HG03469 (cell line): ENCODE data around the gene ALDH1A2.
"Not testable (repeated sequence)": the region's sequence is repeated elsewhere in the genome, so short reads cannot be mapped to it uniquely, and the experiment has no call there.

Experiments
- ATAC-seq: cut with Tn5 transposase; IDR thresholded peaks from one replicate; pipeline ENCODE4 v1.9.1; 2021; ENCODE audit warnings: mild to moderate bottlenecking, moderate library complexity, moderate number of reproducible peaks; ENCODE audit not compliant: unreplicated experiment

ALDH1A2 gene

DNA sequence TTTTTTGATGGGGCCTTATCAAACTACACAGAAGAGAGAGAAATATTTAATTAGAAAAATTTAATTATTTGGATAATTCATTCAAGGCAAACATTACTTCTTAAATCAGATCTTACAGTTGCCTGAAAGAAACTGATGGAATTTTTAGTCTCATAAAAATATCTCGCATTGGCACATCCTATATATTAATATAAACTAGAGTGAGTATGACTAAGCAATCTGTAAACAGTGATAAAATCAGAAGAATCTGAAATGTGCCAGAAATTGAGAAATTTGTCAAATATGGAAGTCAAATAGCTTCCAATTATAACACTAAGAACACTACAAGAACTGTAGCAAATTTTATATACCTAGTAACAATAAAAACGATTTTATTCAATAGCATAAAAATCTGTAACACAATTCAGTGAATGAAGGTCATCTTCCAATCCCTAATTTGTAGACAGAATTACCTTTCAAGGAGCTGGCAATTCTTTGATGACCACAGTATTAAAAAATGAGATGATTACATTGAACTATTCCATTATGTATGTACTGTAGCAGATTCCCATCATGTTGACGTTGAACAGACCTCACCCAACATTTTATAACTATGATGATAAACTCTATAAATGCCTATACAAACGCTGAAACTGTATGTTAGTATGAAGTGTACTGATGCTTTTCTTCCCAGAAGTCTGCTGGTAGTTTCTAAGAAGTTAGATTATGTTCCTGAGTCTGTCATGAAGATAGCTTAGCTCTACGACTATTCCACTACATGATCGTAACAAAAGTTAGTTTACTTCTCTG is 63.0 kb downstream of the ALDH1A2 start:
- ATAC-seq: no peak

DNA sequence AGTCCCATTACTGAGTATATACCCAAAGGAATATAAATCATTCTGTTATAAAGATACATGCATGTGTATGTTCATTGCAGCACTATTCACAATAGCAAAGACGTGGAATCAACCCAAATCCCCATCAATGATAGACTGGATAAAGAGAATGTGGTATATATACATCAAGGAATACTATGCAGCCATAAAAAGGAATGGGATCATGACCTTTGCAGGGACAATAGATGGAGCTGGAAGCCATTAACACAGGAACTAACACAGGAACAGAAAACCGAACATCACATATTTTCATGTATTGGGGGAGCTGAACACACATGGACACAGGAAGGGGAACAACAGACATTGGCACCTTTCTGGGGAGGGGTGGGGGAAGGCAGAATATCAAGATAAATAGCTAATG is 65.8 kb downstream of the ALDH1A2 start:
- ATAC-seq: not testable (repeated sequence)

DNA sequence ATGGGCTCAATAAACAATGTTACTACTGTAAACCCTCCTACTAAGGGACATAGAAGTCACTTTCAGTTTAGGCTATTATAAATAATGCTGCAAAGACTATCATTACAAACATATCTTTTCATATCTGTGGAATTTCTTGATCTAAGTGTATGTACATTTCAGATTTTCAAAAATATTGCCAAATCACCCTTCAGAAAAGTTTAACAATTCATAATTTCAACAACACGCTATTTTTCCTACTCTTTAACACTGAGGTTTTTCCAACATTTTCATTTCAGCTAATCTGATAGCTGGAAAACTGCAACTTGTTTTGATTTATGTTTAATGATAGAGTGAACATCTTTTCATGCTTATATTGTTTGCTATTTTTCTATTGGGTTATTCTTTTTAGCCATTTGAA is 69.0 kb downstream of the ALDH1A2 start:
- ATAC-seq: no peak

DNA sequence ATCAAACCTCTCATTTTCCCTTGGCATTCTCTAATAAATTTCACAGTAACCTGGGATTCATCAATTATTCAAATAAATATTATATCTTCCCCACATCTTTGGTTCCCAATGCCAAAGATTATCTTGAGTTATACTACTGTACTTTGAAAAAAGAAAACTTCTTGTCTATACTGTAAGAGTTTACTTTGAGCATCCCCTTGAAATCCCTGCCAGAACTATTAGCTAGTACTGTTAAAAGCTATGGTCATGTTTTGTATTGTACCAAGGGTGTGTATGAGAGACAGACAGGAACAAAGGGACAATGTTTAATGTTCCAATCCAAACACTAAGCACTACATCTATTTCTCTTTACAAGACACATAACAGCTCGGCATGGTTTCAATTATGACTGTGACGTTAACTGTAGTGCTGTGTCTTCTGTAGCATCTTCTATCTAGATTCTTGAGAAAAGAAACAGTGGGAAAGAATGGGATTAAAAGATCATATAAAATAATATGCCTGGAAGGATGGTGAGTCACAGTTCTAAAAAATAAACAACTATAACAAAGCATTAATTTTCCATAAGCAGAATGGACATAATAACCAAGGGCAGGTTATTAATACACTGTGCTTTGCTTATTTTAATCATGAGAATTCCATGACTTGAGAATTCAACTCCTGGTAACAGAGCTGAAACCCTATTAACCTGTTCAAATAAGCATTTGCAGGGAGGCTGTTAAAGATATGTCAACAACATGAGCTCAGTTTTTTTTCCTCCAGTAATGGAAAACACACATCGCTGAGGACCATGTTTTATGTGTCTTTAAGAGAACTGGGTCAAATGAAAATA is 71.1 kb downstream of the ALDH1A2 start:
- no peak for ATAC-seq

DNA sequence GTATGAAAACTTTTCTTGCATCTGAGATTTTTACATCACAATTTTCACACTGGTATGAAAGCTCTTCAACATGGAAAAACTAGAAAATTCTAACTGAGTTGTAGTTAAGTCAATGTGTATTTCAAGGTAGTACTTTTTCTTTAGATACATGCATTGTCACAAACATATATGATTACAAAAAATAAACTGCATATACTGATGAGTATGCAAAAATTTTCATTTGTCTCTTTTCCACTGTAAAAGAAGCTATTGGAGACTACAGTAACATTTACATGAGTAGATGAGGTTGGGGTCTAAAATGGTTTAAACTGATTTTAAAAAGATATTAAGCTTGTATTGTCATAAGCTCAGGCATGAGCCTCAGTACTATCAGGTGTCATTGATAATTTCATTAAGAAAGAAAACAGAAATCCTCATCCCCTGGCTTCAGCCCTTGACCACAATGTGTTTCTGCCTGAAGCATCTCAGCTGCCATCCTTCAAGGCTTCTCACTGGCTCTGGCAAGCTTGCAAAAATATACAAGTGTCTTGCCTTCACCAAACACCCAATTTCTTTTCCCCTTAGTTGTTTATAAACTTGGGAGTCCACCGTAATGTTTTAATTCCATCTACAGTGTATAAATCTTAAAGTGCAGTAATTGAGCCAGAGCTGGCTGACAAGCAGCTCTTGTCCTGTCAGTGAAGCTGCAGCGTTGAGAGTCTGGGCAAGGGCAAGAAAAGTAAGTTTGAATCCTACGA is 71.9 kb downstream of the ALDH1A2 start:
- no peak for ATAC-seq

DNA sequence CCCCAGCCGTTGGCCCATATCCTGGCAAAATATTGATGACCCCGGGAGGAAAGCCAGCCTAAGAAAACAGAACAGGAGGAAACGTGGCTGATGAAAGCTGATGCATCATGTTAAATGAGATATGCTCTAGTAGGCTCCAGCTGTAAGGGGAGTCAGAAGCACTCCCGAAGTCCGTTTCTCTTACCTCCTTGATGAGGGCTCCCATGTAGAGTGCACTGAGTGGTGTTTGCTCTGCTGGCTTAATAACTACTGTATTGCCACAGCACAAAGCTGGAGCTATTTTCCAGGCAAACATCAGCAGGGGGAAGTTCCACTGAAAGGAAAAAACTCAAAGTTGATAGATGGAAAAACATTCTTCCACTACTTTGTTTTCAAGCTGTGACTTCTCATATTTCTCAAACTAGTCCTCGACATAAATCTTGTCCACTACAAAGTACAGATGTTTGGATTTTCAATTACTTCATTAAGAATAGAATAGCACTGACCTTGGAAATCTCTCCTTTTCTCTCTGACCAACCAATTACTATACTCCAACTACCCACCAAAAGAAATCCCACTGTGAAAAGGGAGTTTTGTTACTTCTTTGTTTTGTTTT is 72.7 kb downstream of the ALDH1A2 start:
- ATAC-seq: no peak

DNA sequence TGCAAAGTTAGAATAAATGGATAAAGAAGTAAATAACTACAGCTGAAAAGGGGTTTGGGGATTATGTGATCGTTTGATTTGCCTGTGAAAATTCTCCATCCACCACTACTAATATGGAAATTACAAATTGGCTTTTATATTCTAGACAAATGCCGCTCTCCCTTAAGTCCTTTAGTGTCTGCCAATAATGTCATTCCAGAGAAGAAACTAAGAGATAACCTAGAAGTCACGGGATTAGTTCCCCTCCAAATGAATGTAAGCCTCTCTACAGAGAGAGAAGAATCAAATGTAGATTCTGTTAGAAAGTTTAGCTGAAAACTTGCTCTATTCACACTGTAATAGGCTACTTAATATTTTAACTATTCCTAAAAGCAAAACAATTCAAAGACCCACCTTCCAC is 92.0 kb downstream of the ALDH1A2 start:
- no peak for ATAC-seq

DNA sequence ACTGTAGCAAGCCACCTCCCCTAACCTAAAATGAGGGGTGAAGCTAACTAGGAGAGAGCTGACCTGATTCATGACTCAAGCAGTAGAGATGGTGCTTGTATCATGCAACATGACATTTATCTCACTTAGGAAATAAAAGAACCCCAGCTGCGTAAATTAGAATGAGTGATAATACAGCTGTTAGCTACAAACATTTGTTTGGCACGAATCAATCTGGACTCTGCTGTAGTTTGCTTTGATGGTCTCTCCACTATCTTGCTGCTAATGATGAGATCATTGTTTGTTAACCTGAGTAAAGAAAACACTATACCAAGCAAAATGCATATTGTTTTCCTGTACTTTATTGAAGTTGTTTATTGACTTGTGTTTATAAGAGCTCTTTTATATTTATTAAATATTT is 92.6 kb downstream of the ALDH1A2 start:
- no peak for ATAC-seq

DNA sequence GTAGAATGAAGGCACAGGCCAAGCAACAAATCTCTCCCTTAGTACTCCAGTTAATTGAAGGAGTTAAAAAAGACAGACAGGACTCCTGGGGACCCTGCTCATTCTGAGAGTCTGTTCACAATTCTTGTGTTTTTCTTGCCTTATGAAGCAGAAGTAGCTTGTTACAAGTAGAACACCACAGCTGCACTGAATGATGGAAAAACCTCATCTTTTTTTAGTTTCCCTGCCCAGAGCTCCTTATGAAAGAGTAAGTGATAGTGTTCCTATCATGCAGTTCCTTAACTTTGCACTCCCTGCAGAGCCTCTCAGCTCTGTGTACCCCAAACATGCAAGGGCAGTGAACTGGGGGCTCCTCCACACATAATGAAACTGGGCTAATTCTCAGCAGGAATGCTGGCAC is 95.5 kb downstream of the ALDH1A2 start:
- ATAC-seq: no peak

DNA sequence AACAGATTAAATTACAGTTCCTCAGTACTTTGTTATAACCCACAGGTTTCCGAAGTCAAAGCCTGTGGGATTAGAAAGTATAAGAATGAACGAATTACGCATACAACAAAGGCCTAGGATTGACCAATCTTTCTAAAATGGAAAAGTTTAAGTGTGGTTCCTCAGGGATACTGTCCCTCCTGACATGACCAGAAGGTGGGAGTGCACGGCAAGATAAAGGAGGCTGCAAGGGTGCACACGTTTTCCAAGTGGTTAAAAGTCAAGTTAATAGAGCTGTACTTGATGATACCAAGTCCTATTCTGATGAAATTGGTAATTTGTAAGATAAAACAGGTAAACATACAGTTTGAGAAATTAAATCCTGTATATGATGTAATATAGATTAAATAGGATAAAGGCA is 96.2 kb downstream of the ALDH1A2 start:
- ATAC-seq: no peak

DNA sequence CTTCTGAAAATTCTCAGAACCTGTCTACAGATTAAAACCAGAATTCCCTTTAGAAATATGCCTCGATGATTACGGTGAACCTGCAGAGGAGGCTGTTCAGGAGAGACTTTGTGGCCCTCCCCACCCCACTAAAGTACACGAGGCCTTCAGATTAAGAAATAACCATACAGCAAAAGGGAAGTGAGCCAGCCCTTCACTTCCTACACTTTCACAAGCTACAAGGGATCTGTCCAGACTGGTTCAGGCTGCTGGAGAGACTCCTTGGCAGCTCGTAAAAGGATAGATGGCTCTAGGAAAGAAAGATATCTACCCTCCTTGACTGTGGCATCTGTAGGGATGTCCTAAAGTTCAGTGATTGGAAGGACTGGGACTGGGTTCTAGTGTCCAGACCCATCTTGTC is 102.6 kb downstream of the ALDH1A2 start:
- ATAC-seq: no peak

DNA sequence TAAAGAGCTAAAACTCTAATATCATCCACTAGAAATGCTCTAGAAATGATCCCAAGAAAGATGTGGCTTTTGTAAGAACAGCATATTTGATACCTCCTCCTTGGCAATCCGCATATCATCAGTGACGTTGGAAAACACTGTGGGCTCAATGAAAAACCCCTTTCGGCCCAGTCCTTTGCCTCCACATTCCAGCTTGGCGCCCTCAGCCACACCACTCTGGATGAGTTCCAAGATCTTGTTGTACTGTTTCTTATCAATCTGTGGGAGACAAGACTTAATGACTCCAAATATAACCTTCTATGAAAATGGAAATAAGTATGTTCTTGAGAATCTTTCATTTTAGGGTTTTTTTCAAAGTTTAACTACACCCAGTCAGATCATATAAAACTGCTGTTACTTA is 103.6 kb downstream of the ALDH1A2 start:
- no peak for ATAC-seq

DNA sequence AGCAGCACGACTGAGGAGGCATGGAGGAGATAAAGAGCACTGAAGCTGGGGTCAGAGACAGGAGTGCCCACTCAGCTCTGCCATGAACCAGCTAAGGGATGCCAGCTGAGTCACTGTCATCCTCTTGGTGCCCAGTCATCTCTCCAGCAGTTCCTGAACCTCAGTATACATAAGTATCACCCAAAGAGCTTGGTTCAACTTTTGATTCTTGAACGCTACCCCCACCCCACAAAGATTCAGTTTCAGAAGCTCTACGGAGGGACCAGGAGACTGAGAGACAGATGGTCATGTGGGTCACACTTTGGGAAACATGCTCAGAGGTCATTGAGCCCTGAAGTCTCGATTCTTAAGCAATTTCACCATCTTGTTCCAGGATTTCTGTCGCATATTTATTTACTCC is 108.4 kb downstream of the ALDH1A2 start:
- no peak for ATAC-seq

DNA sequence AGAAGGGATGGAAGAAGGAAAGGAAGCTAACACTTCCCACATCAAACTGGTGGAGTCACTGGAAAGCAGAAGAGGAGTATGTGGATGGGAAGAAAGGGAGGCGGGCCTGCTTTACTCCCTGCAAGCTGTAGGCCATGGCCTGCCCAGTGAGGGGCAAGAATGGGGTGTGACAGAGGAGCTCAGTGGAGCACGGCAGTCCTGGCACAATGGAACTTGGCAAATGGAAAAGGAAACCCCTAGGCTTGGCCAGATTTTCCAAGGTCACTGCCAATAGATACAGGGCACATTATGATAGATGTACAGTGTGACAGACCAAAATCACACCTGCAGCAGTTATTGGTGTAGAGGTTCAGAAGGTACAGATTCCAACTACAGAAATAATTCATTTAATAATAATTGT is 111.6 kb downstream of the ALDH1A2 start:
- no peak for ATAC-seq

DNA sequence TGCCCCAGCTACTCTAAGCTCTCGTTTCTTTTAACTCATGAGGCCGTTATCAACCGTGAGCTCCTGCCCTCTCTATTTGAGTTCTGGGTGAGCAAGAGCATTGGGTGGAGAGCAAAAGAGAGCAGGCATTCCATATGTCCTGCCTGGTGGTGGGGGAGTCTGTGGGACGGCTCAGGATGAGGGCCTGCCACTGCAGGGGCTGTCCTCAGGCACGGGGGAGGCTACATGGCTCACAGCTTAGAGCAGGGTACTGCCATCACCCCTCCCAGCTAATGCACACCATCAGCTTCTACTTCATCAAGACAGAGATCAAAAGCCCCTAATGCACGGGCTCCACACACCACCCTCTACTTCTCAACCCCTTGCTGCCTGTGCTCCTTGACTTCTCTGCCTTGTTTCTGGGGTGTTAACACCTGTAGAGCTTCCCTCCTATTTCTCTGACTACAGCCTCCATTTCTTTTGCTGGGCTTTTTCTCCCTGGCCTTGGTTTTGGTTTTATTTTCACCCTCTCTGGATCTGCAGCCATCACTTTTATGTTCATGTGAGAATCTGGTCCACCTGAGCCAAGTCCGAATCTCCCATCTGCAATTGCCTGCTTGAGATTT is 114.1 kb downstream of the ALDH1A2 start:
- ATAC-seq: no peak

DNA sequence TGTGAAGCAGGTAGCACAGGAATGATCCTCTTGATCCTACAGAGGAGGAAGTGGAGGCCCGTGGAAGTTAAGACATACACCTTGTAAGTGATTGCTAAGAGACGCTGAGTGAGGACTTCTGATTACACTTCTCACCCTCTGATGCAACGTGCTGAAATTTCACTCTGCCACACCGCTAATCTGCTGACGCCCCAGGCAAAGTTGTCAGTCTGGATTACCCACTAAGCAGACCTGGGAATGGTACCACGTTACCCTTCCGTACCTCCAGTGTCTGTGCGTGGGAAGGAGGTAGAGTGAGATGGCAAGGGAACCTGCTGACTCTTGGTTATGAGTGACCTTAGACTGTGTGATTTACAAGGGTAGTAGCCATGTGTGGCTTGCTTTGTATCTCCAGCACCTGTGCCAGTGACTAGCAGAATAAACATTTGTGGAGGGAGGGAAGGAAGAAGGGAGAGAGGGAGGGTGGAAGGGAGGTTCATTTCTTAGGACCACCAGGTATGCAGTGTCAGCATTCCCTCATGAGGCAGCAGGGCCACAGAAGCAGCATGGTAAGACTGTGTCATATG is 115.0 kb downstream of the ALDH1A2 start:
- no peak for ATAC-seq

DNA sequence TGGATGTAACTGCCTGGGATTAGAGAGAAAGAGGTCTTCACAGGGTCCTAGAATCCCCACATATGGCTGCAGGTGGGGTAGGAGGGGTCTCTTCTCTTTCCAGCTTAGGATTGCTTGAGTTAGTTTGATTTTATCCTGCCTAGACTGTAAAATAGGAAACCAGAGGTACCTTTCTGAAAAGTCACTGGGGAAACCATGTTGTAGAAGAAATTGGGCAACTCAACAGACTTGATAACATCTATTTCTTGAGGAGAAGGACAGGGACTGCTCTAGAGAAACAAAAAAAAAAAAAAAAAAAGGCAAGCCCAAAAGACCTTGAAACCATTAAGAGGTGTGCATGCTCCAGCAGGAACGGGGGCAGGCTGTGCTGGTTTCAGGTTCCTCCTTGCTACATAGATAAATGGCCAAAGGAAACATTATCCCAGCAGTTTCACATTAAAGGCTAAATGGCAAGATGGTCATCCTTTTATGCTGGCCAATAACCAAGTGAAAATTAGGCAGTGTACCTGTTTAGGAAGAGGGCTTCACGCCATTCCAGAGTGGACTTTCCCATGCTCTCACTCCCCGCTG is 116.1 kb downstream of the ALDH1A2 start:
- ATAC-seq: no peak

DNA sequence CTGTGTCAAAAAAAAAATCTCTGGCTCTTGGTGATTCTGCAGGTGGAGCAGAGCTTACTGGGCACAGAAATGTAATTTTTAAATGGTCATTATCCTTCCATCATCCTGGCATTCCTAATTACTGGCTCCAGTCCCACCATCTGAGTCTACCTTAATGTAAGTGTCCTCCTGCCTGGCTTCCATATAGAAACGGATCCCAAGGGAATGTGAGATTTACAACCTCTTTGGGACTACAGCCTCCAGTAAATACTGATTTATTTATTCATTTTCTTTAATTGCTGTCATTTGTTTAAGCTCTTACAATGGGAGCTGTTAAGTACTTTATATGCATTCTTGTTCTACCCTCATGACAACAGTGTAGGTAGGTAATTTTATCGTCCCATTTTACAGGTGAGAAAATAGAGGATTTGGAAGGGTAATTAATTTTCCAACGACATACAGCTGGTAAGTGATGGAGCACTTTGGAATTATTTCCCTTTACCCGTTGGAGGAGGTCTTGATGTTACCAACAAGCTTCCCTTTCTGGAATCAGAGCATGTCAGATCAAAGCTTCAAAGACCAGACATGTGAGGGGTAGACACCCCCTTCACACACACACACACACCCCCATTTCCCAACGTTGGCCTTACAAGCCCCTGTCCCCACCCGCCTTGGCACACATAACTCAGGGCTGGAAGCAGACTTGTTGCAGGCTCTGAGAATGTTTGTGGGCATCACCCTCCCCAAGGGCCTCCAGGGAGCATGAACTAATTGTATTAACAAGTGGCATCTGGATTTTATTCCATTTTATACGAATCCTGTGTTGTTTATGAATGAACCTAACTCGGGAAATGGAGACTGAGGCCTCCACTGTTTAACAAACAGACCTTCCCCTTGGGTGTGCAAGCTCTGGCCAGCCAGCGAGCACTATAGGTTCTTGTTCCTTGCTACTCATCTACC is 116.9 kb downstream of the ALDH1A2 start:
- no peak for ATAC-seq

DNA sequence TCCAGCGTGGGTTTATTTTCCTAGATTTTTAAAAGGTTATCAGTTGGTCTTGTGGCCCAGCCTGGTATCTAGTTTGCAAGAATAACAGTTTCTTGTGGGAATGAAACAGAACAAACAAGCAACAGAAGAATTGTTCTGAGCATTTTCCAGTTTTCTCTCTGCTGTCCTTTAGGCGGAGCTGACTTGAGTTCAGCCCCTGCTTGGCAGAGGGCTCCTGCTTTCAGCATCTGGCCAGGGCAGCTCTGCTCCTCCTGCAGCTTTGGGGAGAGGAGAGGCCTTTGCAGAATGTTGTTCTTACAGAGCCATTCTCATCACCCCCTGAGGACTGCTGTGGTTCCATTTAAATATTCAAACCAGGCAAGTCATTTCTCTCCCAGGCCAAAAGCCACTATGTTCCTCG is 117.7 kb downstream of the ALDH1A2 start:
- ATAC-seq: no peak
